Measurements from ENCODE around the gene MVB12B. TPM values are rescaled to one million over a fixed set of nuclear protein-coding genes. Genes with fewer than 3 reads are reported as not detected.

MVB12B gene
- total RNA-seq, 1 experiment from 2014 or later: 5.8 TPM

GRCh38 chr9:126363250-126363649 is 36.6 kb downstream of the MVB12B start:
- Mint-ChIP-seq H3K4me1 (peaks cover 10 to 19% of the 10 kb centered on the region in 2 experiments), H3K27me3 (ENCODE audit: low read depth) (no peaks in the 10 kb centered on the region), H3K4me3 (no peak overlapping the region), H3K27ac (no peak overlapping the region), H3K9me3 (peaks cover 28 to 34% of the 10 kb centered on the region in 2 experiments), H3K36me3 (ENCODE audit: insufficient read depth in 1 of 3, low read depth in 3 of 3) (peaks cover 8 to 34% (median 21%) of the 10 kb centered on the region in 3 experiments)
- TF ChIP-seq CTCF (conservative IDR thresholded peaks at IDR 0.05): no peak
- Histone ChIP-seq H3K18ac (ENCODE audit: insufficient read length, low read depth, low read length) (no peak overlapping the region), H3K23ac (ENCODE audit: insufficient read length, low read depth, low read length) (no peak overlapping the region), H3K4me1 (ENCODE audit: insufficient read depth, low read length) (no peaks in the 10 kb centered on the region), H2AFZ (ENCODE audit: low read length) (no peak overlapping the region), H3K4me2 (ENCODE audit: insufficient read depth, insufficient read length, low read length) (no peak overlapping the region), H3K79me2 (ENCODE audit: insufficient read depth, low read length) (no peaks in the 10 kb centered on the region), H3K4ac (ENCODE audit: low read depth, low read length) (no peak overlapping the region), H2AK5ac (ENCODE audit: insufficient read length, low read length) (no peak overlapping the region), H3K23me2 (ENCODE audit: insufficient read length, low read depth, low read length, poor library complexity, severe bottlenecking) (no peaks in the 10 kb centered on the region), H3T11ph (ENCODE audit: low read length) (no peak overlapping the region), H2BK20ac (ENCODE audit: low read depth, low read length, poor library complexity, severe bottlenecking) (no peak overlapping the region), H2BK120ac (ENCODE audit: low read depth, low read length, poor library complexity, severe bottlenecking) (no peak overlapping the region), H3K56ac (ENCODE audit: insufficient read length, low read depth, low read length) (no peak overlapping the region), H4K91ac (ENCODE audit: insufficient read length, low read depth, low read length) (no peak overlapping the region), H2BK5ac (ENCODE audit: insufficient read length, low read length) (no peak overlapping the region), H3K9ac (ENCODE audit: extremely low read depth, insufficient read length, low read length) (no peak overlapping the region), H4K8ac (replicated peaks; ENCODE audit: insufficient read length, low read depth, low read length) (no peak overlapping the region), H2BK12ac (ENCODE audit: insufficient read length, low read depth, low read length) (no peak overlapping the region), H3K79me1 (ENCODE audit: insufficient read depth, low read depth, low read length, poor library complexity, severe bottlenecking) (no peaks in the 10 kb centered on the region), H3K14ac (ENCODE audit: insufficient read depth, low read length) (no peak overlapping the region), H3K9me3 (ENCODE audit: control insufficient read depth, low read depth, low read length) (no peaks in the 10 kb centered on the region), H4K20me1 (ENCODE audit: control insufficient read depth, insufficient read depth, insufficient read length) (no peaks in the 10 kb centered on the region), H2BK15ac (ENCODE audit: low read depth, low read length) (no peak overlapping the region), H3K27me3 (ENCODE audit: insufficient read depth, low read length) (no peaks in the 10 kb centered on the region), H3K27ac (ENCODE audit: insufficient read length, low read depth, low read length) (no peak overlapping the region), H4K5ac (ENCODE audit: insufficient read length, low read depth, low read length) (no peak overlapping the region)
- WGBS (ENCODE audit: extremely low coverage, insufficient read length, low lambda C conversion rate): 100% methylated on average over 1 of the region's 6 CpGs
- no peak for DNase-seq
